ENCODE results near the gene ZG16.
"Not testable (repeated sequence)": the region's sequence is repeated elsewhere in the genome, so short reads cannot be mapped to it uniquely, and the experiment has no call there.

ZG16 gene

DNA sequence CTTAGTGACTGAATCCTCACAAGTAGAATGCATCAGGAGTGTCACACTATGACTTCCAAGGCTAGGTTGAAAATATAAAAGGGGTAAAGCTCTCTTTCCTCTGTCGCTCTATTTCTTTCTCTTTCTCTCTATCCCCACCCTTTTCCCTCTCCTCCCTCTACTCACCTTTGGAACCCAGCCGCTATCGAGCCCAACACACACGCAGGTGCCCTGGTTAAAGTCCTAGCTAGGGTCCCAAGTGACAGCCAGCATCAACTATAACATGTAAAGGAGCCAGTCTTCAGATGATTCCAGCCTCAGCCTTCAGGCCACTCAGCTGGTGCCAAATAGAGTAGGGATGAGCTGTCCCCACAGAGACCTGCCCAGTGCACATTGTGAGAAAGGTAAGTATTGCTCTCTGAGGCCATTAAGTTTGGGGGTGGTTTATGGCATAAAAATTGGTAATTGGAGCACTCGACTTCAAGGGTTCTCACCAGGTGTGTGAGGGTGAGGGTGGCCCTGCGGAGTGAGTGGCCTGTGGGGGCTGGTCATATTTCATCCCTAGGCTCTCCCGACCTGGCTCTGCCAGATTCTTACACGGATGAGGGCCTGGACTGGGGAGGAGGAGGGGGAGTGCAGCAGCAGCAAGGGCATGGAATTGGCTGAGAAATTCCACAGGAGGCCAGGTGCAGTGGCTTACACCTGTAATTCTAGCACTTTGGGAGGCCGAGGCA, 17.3 kb upstream of the ZG16 start:
- in situ Hi-C loops (cut with HindIII; ENCODE audit: low pct_unique_long_range_greater_than_20kb, low sequenced_read_pairs), result no loop called here
- no peak for DNase-seq (ENCODE audit: low read depth in 1 of 2, low spot score in 1 of 2)
- no peak for TF ChIP-seq JUND (IDR thresholded peaks at IDR 0.05; ENCODE audit: low read depth)

DNA sequence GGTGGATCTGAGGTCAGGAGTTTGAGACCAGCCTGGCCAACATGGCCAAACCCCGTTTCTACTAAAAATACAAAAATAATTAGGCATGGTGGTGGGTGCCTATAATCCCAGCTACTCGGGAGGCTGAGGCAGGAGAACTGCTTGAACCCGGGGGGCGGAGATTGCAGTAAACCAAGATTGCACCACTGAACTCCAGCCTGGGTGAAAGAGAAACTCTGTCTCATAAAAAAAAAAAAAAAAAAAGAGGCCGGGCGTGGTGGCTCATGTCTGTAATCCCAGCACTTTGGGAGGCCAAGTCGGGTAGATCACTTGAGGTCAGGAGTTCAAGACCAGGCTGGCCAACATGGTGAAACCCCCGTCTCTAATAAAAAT, 16.8 kb upstream of the ZG16 start:
- DNase-seq (ENCODE audit: low read depth in 1 of 2, low spot score in 1 of 2); in situ Hi-C loops (cut with HindIII; ENCODE audit: low pct_unique_long_range_greater_than_20kb, low sequenced_read_pairs): not testable (repeated sequence)

DNA sequence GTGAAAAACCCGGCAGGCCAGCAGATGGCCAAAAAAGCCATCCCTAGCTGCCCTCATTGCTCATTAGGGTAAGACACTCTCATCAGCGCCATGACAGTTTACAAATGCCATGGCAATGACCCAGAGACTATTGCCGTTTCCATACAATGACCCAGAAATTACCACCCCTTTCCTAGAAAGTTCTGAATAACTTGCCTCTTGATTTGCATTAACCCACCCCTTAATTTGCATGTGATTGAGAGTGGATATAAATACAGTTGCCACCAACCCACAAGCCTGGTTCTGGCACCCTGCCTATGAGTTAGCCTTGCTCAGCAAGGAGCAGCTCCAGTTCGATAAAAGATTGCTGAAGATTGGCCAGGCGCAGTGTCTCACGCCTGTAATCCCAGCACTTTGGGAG, 16.2 kb upstream of the ZG16 start:
- DNase-seq (ENCODE audit: low read depth in 1 of 2, low spot score in 1 of 2), result peak in 1 of 2 experiments; percentile 43
- TF ChIP-seq JUND (IDR thresholded peaks at IDR 0.05; ENCODE audit: low read depth), result no peak
- in situ Hi-C loops (cut with HindIII; ENCODE audit: low pct_unique_long_range_greater_than_20kb, low sequenced_read_pairs), result no loop called here

DNA sequence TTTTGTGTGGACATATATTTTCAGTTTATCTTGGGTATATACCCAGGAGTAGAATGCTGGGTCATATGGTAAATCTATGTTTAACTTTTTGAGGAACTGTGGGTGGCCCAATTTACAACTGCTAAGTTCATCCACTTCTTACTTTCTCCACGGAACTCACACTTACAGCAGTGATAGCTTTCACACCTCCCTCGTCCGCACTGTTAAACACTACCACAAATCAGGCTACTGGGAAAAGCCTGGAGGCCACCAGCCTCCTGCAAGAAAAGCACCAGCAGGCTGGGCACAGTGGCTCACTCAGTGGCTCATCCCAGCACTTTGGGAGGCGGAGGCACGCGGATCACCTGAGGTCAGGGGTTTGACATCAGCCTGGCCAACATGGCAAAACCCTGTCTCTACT, 14.7 kb upstream of the ZG16 start:
- DNase-seq (ENCODE audit: low read depth in 1 of 2, low spot score in 1 of 2), result no peak
- in situ Hi-C loops (cut with HindIII; ENCODE audit: low pct_unique_long_range_greater_than_20kb, low sequenced_read_pairs), result no loop called here
- no peak for TF ChIP-seq JUND (IDR thresholded peaks at IDR 0.05; ENCODE audit: low read depth)

DNA sequence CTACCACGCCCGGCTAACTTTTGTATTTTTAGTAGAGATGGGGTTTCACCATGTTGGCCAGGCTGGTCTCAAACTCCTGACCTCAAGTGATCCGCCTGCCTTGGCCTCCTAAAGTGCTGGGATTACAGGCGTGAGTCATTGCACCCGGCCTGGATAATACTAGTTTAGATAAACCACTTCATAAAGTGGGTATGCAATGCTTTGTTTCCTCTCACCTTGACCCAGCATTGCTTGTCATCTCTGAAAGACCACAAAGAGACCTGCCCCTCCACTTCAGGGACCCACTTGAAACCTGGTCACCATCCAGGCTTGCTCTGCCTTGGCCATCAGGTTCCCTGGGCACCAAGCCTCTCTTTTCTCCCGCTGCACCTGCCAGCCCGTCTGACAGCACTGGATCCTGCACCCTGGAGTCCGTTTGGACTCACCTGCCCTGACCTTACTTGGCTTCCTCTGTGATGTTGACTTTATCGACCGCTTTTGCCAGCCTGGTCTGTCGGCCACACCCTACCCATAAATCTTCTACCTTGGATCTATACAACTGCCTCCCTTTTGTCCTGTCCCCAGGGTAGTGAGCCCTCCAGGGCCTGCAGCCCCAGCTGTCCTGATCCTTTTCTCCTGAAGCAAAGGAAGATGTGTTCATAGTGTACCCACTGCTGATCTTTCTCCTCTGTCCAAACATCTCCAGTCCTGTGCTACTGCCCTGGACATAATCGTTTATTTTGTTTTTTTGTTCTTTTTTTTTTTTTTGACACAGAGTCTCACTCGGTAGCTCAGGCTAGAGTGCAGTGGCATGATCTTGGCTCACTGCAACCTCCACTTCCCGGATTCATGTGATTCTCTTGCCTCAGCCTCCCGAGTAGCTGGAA, 12.7 kb upstream of the ZG16 start:
- in situ Hi-C loops (cut with HindIII; ENCODE audit: low pct_unique_long_range_greater_than_20kb, low sequenced_read_pairs), result no loop called here
- no peak for TF ChIP-seq JUND (IDR thresholded peaks at IDR 0.05; ENCODE audit: low read depth)
- DNase-seq (ENCODE audit: low read depth in 1 of 2, low spot score in 1 of 2), result peak in 1 of 2 experiments; percentile 44

DNA sequence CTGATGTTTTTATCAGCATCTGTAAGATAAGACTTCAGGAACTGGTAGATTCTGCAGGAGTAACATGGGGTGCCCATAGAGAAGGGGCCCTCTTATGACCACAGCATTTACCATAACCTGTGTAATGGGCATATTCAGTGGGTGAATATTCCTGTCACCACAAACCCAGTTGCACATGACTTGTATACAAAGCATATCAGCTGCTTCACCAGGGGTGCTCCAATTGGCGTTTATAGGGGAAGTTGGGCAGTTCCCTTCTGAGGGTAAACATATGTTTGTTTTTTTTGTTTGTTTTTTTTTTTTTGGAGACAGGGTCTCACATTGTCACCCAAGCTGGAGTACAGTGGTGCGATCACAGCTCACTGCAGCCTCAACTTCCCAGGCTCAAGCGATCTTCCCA, 11.5 kb upstream of the ZG16 start:
- in situ Hi-C loops (cut with HindIII; ENCODE audit: low pct_unique_long_range_greater_than_20kb, low sequenced_read_pairs), result no loop called here
- no peak for TF ChIP-seq JUND (IDR thresholded peaks at IDR 0.05; ENCODE audit: low read depth)

DNA sequence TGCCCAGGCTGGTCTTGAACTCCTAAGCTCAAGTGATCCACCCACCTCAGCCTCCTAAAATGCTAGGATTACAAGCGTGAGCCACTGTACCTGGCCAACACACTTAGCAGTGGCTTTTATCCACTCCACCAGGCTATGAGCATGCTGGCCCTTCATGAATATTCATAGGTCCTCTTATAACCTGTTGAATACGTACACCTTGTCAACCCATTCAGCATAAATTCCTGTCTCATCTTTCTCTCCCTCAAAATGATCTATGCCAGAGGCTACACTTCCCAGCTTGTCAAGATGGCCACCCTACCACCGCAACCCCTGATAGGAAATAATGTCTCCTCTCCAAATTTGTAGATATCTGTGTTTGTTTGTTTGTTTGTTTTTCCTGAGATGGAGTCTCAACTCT, 11.0 kb upstream of the ZG16 start:
- no peak for TF ChIP-seq JUND (IDR thresholded peaks at IDR 0.05; ENCODE audit: low read depth)
- DNase-seq (ENCODE audit: low read depth in 1 of 2, low spot score in 1 of 2), result no peak
- in situ Hi-C loops (cut with HindIII; ENCODE audit: low pct_unique_long_range_greater_than_20kb, low sequenced_read_pairs), result no loop called here

More for the DNA sequence above, 11.5 kb upstream of the ZG16 start:
- DNase-seq (ENCODE audit: low read depth in 1 of 2, low spot score in 1 of 2), result no peak

DNA sequence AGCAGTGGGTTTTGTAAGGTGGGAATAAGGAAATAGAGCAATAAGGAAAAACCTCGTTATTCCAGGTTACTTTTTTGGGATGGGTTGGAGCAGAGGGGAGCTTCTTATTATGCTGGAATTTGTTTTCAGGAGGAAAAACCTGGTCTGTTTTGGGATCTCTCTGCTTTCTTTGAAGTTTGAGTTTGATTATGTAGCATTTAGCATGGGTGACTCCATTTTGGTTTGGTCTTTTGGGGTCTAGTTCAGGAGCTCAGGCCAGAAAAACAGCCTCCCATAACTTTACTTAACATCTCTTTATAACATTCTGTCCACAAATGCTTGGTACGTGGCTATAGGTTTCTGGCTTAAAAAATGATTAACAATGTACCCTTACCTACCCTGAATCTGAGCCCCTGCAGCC, 8.5 kb upstream of the ZG16 start:
- in situ Hi-C loops (cut with HindIII; ENCODE audit: low pct_unique_long_range_greater_than_20kb, low sequenced_read_pairs), result no loop called here
- no peak for TF ChIP-seq JUND (IDR thresholded peaks at IDR 0.05; ENCODE audit: low read depth)
- DNase-seq (ENCODE audit: low read depth in 1 of 2, low spot score in 1 of 2), result no peak

DNA sequence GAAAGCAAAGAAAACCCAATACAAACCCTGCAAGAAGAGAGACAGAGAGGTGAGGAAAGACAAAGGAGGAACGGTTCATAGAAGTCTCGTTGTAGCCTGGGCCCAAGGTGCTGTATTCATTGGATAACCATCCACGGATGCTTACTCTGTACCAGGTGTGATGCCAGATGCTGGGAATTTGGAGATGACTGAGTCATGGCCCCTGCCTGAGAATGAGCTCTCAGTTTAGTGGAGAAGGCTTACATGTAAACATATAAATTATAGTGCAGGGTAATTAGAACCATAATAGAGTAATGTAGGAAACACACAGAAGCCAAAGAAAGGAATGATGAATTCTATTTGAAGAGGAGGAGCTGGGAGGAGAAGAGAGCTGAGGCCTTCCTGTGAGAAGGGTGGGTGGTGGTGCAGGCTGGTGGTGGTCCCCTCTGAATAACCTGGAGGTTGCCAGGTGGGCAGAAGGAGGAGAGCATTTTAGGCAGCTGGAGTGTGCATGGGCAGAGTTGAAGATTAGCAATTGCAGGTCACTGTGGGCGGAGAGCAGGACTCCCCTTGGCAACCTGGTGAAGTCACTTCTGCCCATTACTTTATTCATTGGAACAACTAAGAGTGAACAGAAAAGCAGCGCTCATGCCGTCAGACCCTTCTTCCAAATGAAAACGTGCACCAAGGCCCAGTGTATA, 7.7 kb upstream of the ZG16 start:
- in situ Hi-C loops (cut with HindIII; ENCODE audit: low pct_unique_long_range_greater_than_20kb, low sequenced_read_pairs), result no loop called here
- DNase-seq (ENCODE audit: low read depth in 1 of 2, low spot score in 1 of 2), result no peak
- TF ChIP-seq JUND (IDR thresholded peaks at IDR 0.05; ENCODE audit: low read depth), result no peak

DNA sequence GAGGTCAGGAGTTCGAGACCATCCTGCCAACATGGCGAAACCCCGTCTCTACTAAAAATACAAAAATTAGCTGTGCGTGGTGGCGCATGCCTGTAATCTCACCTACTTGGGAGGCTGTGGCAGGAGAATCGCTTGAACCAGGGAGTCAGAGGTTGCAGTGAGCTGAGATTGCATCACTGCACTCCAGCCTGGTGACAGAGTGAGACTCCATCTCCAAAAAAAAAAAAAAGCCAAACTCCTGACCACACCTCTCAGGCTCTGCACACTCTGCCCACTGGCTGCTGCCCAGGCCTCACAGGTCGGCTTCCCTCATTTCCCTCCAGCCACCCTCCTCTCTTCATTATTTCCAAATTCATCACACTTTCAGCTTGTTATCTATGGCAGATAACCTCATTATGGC, 5.7 kb upstream of the ZG16 start:
- DNase-seq (ENCODE audit: low read depth in 1 of 2, low spot score in 1 of 2); in situ Hi-C loops (cut with HindIII; ENCODE audit: low pct_unique_long_range_greater_than_20kb, low sequenced_read_pairs): not testable (repeated sequence)

DNA sequence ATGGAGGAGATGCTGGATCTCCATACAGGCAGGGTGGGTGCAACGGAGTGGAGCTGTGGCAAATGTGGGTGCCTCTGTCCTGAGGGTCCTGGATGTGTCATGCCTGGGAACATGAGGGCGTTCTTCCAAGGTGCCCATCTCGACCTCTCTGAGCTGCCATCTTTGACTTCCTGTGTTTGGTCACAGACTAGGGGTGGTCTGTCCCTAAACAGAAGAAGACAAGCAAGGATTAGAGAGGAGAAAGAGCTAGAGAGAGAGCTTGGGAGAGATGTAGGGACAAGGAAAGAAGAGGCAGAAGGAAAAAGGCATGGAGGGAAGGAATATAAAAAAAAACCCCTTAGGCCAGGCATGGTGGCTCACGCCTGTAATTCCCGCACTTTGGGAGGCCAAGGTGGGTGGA, 3.3 kb upstream of the ZG16 start:
- no peak for TF ChIP-seq JUND (IDR thresholded peaks at IDR 0.05; ENCODE audit: low read depth)
- no peak for DNase-seq (ENCODE audit: low read depth in 1 of 2, low spot score in 1 of 2)
- in situ Hi-C loops (cut with HindIII; ENCODE audit: low pct_unique_long_range_greater_than_20kb, low sequenced_read_pairs), result no loop called here

DNA sequence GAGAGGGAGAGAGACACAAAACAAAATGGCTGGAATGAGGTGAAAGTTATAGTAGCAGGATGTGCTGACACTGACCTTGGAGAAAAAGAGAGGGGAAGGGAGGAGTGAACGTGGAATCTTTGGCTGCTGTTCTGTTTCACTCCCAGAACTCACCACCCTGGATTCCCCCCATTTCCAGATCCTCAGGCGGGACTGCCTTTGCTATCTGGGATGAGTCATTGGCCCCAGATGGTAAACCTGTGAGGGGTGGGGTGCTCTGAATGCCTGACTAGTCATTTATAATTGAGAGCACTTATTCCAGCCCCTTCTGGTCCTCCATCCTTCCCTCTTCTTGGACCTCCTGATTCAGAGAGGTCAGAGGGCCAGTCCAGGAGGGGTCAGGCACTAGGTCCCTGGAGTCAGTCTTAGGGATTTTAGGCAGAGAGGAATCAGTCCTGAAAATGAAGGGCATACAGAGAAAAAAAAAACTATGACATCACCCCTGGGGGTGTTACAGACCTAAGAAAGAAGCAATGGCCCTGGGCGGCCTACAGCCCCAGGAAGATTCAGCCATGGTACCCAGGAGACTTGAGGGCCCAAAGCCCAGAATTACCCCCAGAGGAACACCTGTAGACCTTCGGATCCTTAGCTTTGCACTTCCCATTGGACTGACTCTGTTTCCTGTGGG, 2.2 kb upstream of the ZG16 start:
- TF ChIP-seq JUND (IDR thresholded peaks at IDR 0.05; ENCODE audit: low read depth), result no peak
- DNase-seq (ENCODE audit: low read depth in 1 of 2, low spot score in 1 of 2), result no peak
- in situ Hi-C loops (cut with HindIII; ENCODE audit: low pct_unique_long_range_greater_than_20kb, low sequenced_read_pairs), result no loop called here
